K562 (cell line): ENCODE data around the gene TOX2. TPM values are rescaled to one million over a fixed set of nuclear protein-coding genes. Genes with fewer than 3 reads are reported as not detected.

Source experiments
- CBX2 ChIP-seq: fragments of 200-600 bp; sonication (generic); IDR thresholded peaks from one replicate; pipeline ENCODE4 v1.6.1; 2012; ENCODE audit warnings: mild to moderate bottlenecking, low read length, inconsistent platforms; ENCODE audit not compliant: insufficient read depth, poor library complexity, severe bottlenecking
- CBX3 ChIP-seq, 2 experiments: IDR thresholded peaks; 1 replicate in 1 of 2; 2 replicates in 1 of 2; pipeline ENCODE4 v1.6.1; 2012; ENCODE audit warnings: inconsistent platforms in 2 of 2, low read length in 2 of 2, borderline replicate concordance in 1 of 2, control low read depth in 1 of 2
- CC2D1A ChIP-seq: fragments of 450-650 bp; IDR thresholded peaks from 2 replicates; pipeline ENCODE4 v1.6.1; 2017; ENCODE audit warnings: mild to moderate bottlenecking
- DPF2 ChIP-seq: fragments of 450-650 bp; IDR thresholded peaks from 2 replicates; pipeline ENCODE4 v1.6.1; 2016
- MCM5 ChIP-seq: fragments of 450-650 bp; IDR thresholded peaks from 2 replicates; pipeline ENCODE4 v1.6.1; 2016; ENCODE audit warnings: low read depth
- MIER1 ChIP-seq: fragments of 450-650 bp; IDR thresholded peaks from 2 replicates; pipeline ENCODE4 v1.6.1; 2016; ENCODE audit warnings: antibody characterized with exemption, mild to moderate bottlenecking, low read depth
- RAD51 ChIP-seq: fragments of 450-650 bp; IDR thresholded peaks from 2 replicates; pipeline ENCODE4 v1.7.1; 2016; ENCODE audit warnings: low read depth, mild to moderate bottlenecking, borderline replicate concordance
- RBM14 ChIP-seq: fragments of 200-400 bp; formaldehyde crosslinking; IDR thresholded peaks from 2 replicates; pipeline ENCODE4 v1.6.1; 2018; ENCODE audit warnings: low read depth, mild to moderate bottlenecking, low read length, moderate library complexity, borderline replicate concordance; ENCODE audit not compliant: insufficient read depth
- RFX1 ChIP-seq: fragments of 450-650 bp; IDR thresholded peaks from 2 replicates; pipeline ENCODE4 v1.6.1; 2016; ENCODE audit warnings: mild to moderate bottlenecking, moderate library complexity
- STAT6 ChIP-seq: sonication (generic); formaldehyde crosslinking; IDR thresholded peaks from 2 replicates; pipeline ENCODE4 v1.8.1; 2023; ENCODE audit warnings: mild to moderate bottlenecking, missing genetic modification reagents
- TAL1 ChIP-seq: fragments of 450-650 bp; IDR thresholded peaks from 2 replicates; pipeline ENCODE4 v1.6.1; 2016; ENCODE audit warnings: mild to moderate bottlenecking
- TCFL5 ChIP-seq: fragments of 250-450 bp; sonication (Bioruptor Pico); conservative IDR thresholded peaks from 2 replicates; pipeline ENCODE4 v1.6.1; 2021; ENCODE audit warnings: mild to moderate bottlenecking, moderate library complexity, matching md5 sums
- ZBTB7A ChIP-seq: IDR thresholded peaks from 2 replicates; pipeline ENCODE4 v1.6.1; 2011; ENCODE audit warnings: low read depth, mild to moderate bottlenecking, low read length, moderate library complexity, borderline replicate concordance; ENCODE audit not compliant: control insufficient read depth
- ZFP30 ChIP-seq: fragments of 250-450 bp; sonication (Bioruptor Pico); IDR thresholded peaks from 2 replicates; pipeline ENCODE4 v1.8.0; 2022; ENCODE audit warnings: moderate library complexity, mild to moderate bottlenecking, inconsistent platforms, borderline replicate concordance
- ZNF324 ChIP-seq: fragments of 250-450 bp; sonication (Bioruptor Pico); IDR thresholded peaks from 2 replicates; pipeline ENCODE4 v1.4.0; 2020; ENCODE audit warnings: mild to moderate bottlenecking
- ZNF449 ChIP-seq: fragments of 250-450 bp; sonication (Bioruptor Pico); IDR thresholded peaks from 2 replicates; pipeline ENCODE4 v1.8.0; 2022; ENCODE audit warnings: moderate library complexity, mild to moderate bottlenecking, inconsistent platforms
- polyA plus RNA-seq, 8 experiments: library from polyadenylated mRNA; depleted of rRNA in 4 of 8; stranded (reverse) in 5 of 8; unstranded in 3 of 8; fragments of >200 nt; fragmentation: Nextera tagmentation in 2 of 8; fragmentation: Illumina TruSeq in 1 of 8; extraction: Ambion mirVana in 2 of 8; extraction: Trizol in 1 of 8; gene quantifications; 2 replicates each; pipeline versions ENCODE4 v1.2.1 to v1.2.3, GENCODE V29; 2011 to 2014; ENCODE audit warnings: inconsistent platforms in 1 of 8, missing spikeins in 1 of 8
- total RNA-seq, 7 experiments: library from RNA; depleted of rRNA in 6 of 7; stranded (reverse); fragments of >200 nt in 6 of 7; fragmentation: Illumina TruSeq in 2 of 7; extraction: Trizol in 2 of 7; gene quantifications; 2 replicates each; pipeline versions ENCODE4 v1.2.1 to v1.2.3, GENCODE V29; 2011 to 2021; ENCODE audit warnings: low replicate concordance in 1 of 7
- TF ChIP-seq, protein P1 (sequence below): fragments of 450-650 bp; IDR thresholded peaks from 2 replicates; pipeline ENCODE4 v1.6.1; 2018; ENCODE audit not compliant: partially characterized antibody
- TF ChIP-seq, protein P2 (sequence below): sonication (generic); formaldehyde crosslinking; IDR thresholded peaks from 2 replicates; pipeline ENCODE4 v1.8.1; 2023; ENCODE audit warnings: mild to moderate bottlenecking, missing genetic modification reagents

Gene TOX2
- total and polyA plus RNA-seq, 9 of the 15 experiments (the other 6 are each of a cell fraction or from before 2014, with no cell fraction given) = not detected

DNA sequence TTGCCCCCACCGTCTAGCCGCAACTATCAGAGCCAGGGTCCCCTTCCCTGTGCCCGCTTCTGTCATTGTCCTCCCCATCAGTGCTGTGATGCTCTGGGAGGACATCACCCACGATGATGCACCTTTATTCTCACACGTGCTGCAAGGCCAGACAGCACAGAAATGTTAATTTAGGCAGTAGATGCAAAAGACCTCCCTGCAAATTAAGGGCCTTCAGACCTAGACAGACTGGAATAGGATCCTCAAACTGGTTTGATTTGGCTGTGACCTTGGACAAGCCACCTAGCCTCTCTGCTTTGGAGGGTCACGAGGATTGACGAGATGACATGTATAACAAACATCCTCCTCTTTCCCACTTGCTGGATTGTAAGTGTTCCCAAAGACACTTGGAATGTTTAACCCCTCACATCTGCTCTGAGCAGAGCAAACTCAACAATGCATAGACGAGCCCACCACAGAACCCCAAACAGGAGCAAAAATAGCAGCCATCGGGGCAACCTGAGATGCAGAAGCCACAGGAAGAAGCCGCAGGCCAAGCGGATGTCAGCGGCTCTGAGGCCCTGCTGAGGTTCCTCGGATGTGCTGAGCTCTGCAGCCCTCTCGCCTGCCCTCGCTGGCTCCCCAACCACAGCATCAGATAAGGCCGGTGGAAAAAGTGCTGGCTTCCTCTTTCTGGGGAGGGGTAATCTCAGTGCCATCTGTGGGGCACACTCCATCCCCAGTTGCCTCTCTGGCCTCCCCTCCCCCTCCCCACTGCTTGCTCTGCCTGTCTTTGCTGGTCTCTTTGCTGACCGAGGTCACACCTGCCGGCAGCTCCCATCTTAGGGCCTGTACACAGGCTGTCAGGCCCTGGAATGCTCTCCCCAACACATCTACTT lies 35.3 kb downstream of the TOX2 start (continued):
- no peak for TF ChIP-seq ZFP30 (CRISPR knock-in tag)
- peak; percentile 22; the same call in 1 of the 2 replicates for TF ChIP-seq TAL1
- 0 out of 2 replicates have a peak, but pooled peaks have one; percentile 32 for TF ChIP-seq DPF2
- TF ChIP-seq STAT6 = no peak
- no peak for TF ChIP-seq CC2D1A
- no peak for TF ChIP-seq RAD51
- TF ChIP-seq RFX1 = no peak
- no peak for TF ChIP-seq MIER1
- TF ChIP-seq MCM5 = no peak
- TF ChIP-seq, protein P1, sequence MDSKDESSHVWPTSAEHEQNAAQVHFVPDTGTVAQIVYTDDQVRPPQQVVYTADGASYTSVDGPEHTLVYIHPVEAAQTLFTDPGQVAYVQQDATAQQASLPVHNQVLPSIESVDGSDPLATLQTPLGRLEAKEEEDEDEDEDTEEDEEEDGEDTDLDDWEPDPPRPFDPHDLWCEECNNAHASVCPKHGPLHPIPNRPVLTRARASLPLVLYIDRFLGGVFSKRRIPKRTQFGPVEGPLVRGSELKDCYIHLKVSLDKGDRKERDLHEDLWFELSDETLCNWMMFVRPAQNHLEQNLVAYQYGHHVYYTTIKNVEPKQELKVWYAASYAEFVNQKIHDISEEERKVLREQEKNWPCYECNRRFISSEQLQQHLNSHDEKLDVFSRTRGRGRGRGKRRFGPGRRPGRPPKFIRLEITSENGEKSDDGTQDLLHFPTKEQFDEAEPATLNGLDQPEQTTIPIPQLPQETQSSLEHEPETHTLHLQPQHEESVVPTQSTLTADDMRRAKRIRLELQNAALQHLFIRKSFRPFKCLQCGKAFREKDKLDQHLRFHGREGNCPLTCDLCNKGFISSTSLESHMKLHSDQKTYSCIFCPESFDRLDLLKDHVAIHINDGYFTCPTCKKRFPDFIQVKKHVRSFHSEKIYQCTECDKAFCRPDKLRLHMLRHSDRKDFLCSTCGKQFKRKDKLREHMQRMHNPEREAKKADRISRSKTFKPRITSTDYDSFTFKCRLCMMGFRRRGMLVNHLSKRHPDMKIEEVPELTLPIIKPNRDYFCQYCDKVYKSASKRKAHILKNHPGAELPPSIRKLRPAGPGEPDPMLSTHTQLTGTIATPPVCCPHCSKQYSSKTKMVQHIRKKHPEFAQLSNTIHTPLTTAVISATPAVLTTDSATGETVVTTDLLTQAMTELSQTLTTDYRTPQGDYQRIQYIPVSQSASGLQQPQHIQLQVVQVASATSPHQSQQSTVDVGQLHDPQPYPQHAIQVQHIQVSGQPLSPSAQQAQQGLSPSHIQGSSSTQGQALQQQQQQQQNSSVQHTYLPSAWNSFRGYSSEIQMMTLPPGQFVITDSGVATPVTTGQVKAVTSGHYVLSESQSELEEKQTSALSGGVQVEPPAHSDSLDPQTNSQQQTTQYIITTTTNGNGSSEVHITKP = no peak
- TF ChIP-seq ZNF324 (CRISPR knock-in tag) = no peak
- no peak for TF ChIP-seq CBX3 (IDR thresholded peaks at IDR 0.05; ENCODE audit: borderline replicate concordance in 1 of 2, low read length in 2 of 2)
- no peak for TF ChIP-seq ZBTB7A
- 0 out of 2 replicates have a peak, but pooled peaks have one; percentile 26 for TF ChIP-seq ZNF449 (CRISPR knock-in tag)
- no peak for TF ChIP-seq CBX2
- TF ChIP-seq TCFL5 = no peak
- TF ChIP-seq, protein P2, sequence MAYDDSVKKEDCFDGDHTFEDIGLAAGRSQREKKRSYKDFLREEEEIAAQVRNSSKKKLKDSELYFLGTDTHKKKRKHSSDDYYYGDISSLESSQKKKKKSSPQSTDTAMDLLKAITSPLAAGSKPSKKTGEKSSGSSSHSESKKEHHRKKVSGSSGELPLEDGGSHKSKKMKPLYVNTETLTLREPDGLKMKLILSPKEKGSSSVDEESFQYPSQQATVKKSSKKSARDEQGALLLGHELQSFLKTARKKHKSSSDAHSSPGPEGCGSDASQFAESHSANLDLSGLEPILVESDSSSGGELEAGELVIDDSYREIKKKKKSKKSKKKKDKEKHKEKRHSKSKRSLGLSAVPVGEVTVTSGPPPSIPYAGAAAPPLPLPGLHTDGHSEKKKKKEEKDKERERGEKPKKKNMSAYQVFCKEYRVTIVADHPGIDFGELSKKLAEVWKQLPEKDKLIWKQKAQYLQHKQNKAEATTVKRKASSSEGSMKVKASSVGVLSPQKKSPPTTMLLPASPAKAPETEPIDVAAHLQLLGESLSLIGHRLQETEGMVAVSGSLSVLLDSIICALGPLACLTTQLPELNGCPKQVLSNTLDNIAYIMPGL (CRISPR knock-in tag) = no peak
- TF ChIP-seq RBM14 = no peak
